Esophagus squamous epithelium (tissue), 4 donors: ENCODE results near the gene KDELR3.

Source experiments
- POLR2A ChIP-seq, 4 donors: fragments of 450-650 bp; IDR thresholded peaks; one replicate each; pipeline ENCODE4 v1.6.1; 2017; ENCODE audit warnings: antibody characterized with exemption in 4 of 4, mild to moderate bottlenecking in 4 of 4, moderate library complexity in 3 of 4
- TF ChIP-seq, protein P1 (sequence below), 6 experiments: fragments of 450-650 bp in 4 of 6; fragments of 200-600 bp in 2 of 6; sonication (generic) in 2 of 6; IDR thresholded peaks; one replicate each; pipeline ENCODE4 v1.5.1; 2016 to 2019; ENCODE audit warnings: antibody characterized with exemption in 6 of 6, mild to moderate bottlenecking in 4 of 6, moderate library complexity in 4 of 6

DNA sequence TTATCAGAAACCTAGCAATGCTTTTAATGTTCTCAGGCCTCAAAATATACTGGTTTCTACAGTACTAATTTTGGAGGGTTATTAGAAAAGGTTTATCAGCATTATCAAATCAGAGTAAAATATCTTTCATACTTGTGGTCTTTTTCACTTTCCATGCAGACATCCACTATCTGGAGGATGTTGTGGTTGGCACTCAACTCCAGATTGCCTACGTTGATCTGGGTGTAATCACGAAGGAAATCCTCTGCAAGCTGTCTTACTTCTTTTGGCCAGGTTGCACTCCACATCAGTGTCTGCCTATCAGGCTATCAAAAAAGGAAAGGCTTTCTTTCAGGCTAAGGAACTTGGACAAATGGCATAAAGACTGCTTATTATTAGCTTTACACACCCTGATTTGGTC lies 26.6 kb downstream of the KDELR3 start:
- TF ChIP-seq, protein P1, sequence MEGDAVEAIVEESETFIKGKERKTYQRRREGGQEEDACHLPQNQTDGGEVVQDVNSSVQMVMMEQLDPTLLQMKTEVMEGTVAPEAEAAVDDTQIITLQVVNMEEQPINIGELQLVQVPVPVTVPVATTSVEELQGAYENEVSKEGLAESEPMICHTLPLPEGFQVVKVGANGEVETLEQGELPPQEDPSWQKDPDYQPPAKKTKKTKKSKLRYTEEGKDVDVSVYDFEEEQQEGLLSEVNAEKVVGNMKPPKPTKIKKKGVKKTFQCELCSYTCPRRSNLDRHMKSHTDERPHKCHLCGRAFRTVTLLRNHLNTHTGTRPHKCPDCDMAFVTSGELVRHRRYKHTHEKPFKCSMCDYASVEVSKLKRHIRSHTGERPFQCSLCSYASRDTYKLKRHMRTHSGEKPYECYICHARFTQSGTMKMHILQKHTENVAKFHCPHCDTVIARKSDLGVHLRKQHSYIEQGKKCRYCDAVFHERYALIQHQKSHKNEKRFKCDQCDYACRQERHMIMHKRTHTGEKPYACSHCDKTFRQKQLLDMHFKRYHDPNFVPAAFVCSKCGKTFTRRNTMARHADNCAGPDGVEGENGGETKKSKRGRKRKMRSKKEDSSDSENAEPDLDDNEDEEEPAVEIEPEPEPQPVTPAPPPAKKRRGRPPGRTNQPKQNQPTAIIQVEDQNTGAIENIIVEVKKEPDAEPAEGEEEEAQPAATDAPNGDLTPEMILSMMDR (IDR thresholded peaks at IDR 0.05) = no peak
- TF ChIP-seq POLR2A (IDR thresholded peaks at IDR 0.05) = no peak
